Articular chondrocyte of knee joint (primary cell): ENCODE results near the gene DAP. TPM values are rescaled to one million over a fixed set of nuclear protein-coding genes. Genes with fewer than 3 reads are reported as not detected.

Source experiments
- small RNA-seq: library from RNA; depleted of rRNA; stranded (forward); fragments of <200 nt; gene quantifications from one replicate; pipeline ENCODE3, GENCODE V24; 2012
- total RNA-seq: library from RNA; depleted of rRNA; stranded (reverse); fragments of >200 nt; gene quantifications from 2 replicates; pipeline ENCODE4 v1.2.3, GENCODE V29; 2012

The DAP gene, protein sequence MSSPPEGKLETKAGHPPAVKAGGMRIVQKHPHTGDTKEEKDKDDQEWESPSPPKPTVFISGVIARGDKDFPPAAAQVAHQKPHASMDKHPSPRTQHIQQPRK
- total RNA-seq: 33.9 and 45.6 TPM in 2 replicates

GRCh38 chr5:10761185-10761932 lies at the start of gene DAP:
DAP (minus strand) TSS chr5:10761234; CDS start chr5:10761068, 166 bp downstream.

Small RNAs within 50 kb of the gene (small RNA-seq; reads per million reads assigned to genes)
- gene AC012629.4: not detected

Other genes starting within 250 kb of the DAP start
- gene ANKRD33B, start 197.2 kb downstream of the DAP start, total RNA-seq: 2.2 and 4.4 TPM in 2 replicates